BJ (cell line): Measurements from ENCODE around the gene RGS18. TPM values are rescaled to one million over a fixed set of nuclear protein-coding genes. Genes with fewer than 3 reads are reported as not detected.
"Not testable (repeated sequence)": the region's sequence is repeated elsewhere in the genome, so short reads cannot be mapped to it uniquely, and the experiment has no call there.

ENCODE experiments used
- CTCF ChIA-PET: fragments of 350-600 bp; formaldehyde crosslinking; extraction: SDS; loops from one replicate; lab custom pipeline; 2021; ENCODE audit warnings: antibody characterized with exemption, inconsistent platforms; lab: Yijun Ruan, JAX
- POLR2A ChIA-PET: fragments of 300-600 bp; sonication (Branson Sonifier 250); formaldehyde crosslinking; extraction: SDS; loops from one replicate; lab custom pipeline; 2021; ENCODE audit warnings: antibody characterized with exemption; lab: Charles Lee
- DNase-seq: peaks from one replicate; pipeline ENCODE4 v3.0.0-alpha.2; 2011; ENCODE audit warnings: low read depth
- H3K27me3 ChIP-seq: 2 replicates; pipeline ENCODE4 v1.6.0; 2011; ENCODE audit warnings: low read length; ENCODE audit not compliant: control insufficient read depth, insufficient read depth
- H3K36me3 ChIP-seq: 2 replicates; pipeline ENCODE4 v1.5.1; 2011; ENCODE audit warnings: low read length; ENCODE audit not compliant: control insufficient read depth, insufficient read depth
- H3K4me3 ChIP-seq: 2 replicates; pipeline ENCODE4 v1.5.1; 2011; ENCODE audit warnings: low read depth, mild to moderate bottlenecking, control low read depth, low read length
- polyA plus RNA-seq: library from polyadenylated mRNA; depleted of rRNA; stranded (reverse); fragments of >200 nt; gene quantifications from 2 replicates; pipeline ENCODE4 v1.2.3, GENCODE V29; 2011
- TF ChIP-seq, protein P1 (sequence below): IDR thresholded peaks from 2 replicates; pipeline ENCODE4 v1.5.1; 2011; ENCODE audit warnings: low read depth, mild to moderate bottlenecking, control low read depth, inconsistent platforms, low read length, moderate library complexity; ENCODE audit not compliant: insufficient read depth

Gene RGS18
- polyA plus RNA-seq, 1 experiment = not detected

DNA sequence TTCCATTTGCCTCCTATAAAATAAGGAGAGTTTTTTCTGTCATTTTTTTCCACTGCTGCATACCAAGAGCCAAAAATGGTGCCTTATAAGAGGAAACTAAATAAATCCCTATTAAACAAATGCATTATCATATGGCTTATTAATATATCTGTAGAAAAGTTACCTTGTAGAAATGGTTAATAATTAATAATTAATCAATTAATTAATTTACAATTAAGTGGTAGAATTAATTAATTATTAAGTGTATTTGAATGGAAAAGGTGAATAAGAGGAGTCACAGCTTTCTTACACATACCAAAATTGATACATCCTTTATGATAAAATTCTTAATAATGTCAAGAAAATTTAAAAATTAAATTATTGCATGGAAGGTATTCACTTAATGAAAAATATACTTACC is 35.6 kb upstream of the RGS18 start:
- Histone ChIP-seq H3K27me3 (no peaks in the 10 kb centered on the region), H3K4me3 (no peak overlapping the region), H3K36me3 (no peaks in the 10 kb centered on the region)
- POLR2A ChIA-PET = no interaction called here
- DNase-seq = no peak
- TF ChIP-seq, protein P1, sequence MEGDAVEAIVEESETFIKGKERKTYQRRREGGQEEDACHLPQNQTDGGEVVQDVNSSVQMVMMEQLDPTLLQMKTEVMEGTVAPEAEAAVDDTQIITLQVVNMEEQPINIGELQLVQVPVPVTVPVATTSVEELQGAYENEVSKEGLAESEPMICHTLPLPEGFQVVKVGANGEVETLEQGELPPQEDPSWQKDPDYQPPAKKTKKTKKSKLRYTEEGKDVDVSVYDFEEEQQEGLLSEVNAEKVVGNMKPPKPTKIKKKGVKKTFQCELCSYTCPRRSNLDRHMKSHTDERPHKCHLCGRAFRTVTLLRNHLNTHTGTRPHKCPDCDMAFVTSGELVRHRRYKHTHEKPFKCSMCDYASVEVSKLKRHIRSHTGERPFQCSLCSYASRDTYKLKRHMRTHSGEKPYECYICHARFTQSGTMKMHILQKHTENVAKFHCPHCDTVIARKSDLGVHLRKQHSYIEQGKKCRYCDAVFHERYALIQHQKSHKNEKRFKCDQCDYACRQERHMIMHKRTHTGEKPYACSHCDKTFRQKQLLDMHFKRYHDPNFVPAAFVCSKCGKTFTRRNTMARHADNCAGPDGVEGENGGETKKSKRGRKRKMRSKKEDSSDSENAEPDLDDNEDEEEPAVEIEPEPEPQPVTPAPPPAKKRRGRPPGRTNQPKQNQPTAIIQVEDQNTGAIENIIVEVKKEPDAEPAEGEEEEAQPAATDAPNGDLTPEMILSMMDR = no peak
- CTCF ChIA-PET = interaction anchor here (0.7 kb wide), 1 partner anchor 299 kb away, joined by 3 read pairs; no protein-coding TSS in a partner anchor

DNA sequence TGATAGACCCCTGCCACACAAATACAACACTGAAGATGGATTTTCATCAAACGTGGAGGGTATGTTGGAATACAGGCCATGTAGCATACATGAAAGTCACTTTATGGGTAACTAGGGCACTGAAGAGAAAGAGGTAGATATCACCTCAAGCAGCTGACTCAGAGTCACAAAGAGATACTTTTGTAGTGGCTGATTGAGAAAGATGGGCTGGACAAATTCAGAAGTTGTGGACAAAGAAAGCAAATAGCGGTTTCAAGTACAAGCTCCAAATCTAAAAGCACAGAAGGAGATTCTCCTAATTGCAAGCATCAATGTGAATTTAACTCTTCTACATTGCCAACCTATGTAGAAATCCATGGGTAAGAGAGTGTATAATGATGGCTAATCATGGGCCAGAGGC is 35.0 kb upstream of the RGS18 start:
- H3K36me3 ChIP-seq = no peaks in the 10 kb centered on the region
- TF ChIP-seq, protein P1 = no peak
- DNase-seq = no peak
- ChIA-PET POLR2A (no interaction called here), CTCF (interaction anchor here (0.7 kb wide), 1 partner anchor 298 kb away, joined by 3 read pairs; no protein-coding TSS in a partner anchor)
- no peak overlapping the region for H3K4me3 ChIP-seq
- no peaks in the 10 kb centered on the region for H3K27me3 ChIP-seq

DNA sequence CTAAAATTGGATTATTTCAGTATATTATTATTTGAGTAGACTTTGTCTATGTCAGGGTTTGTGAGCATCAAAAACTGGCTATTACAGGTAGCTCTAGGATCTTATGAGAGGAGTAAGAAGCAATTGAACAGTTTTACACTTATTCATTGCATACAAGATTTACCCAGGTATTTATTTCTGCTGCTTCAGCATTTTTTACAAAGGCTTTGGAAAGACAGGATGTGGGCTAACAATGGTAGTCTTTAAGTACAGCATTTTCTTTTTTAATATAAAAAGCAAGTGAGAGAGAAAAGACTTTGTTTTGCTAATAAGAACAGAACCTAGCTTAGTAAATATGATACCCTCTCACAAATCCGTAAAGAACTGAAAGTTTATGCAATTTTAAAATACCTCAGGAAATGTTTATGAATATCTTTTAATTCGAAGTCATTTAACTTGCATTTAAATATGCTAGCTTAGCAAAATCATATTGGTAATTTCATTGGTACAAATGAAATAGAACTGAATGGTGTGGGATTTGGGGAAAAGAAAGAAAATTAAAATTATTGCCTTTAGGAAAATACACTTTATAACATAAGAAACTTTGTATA is 32.1 kb upstream of the RGS18 start:
- no peak for DNase-seq
- H3K27me3 ChIP-seq = no peaks in the 10 kb centered on the region
- TF ChIP-seq, protein P1 = no peak
- ChIA-PET CTCF (no interaction called here), POLR2A (no interaction called here)
- no peak overlapping the region for H3K4me3 ChIP-seq
- H3K36me3 ChIP-seq = no peaks in the 10 kb centered on the region

DNA sequence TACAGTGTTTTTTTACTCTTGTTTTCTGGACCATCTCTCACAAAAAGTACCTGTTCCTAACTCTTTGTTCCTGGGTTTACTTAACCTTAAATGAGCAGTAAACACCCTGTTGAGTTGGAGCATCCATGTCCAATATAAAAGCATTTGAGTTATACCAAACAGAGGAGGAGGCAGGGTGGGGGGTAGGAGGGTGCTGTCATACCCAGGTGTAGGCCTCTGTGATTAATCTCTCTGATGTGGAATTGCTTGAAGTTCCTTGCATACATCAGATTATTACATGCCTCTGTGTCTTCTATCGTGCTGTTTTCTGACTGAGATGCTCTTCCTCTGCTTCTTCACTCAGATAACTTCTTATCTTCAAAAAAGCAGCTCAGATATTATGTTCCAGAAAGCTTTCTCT is 28.1 kb upstream of the RGS18 start:
- ChIA-PET CTCF (interaction anchor here (0.6 kb wide), 1 partner anchor 136 kb away, joined by 3 read pairs; no protein-coding TSS in a partner anchor), POLR2A (no interaction called here)
- Histone ChIP-seq H3K36me3 (no peaks in the 10 kb centered on the region), H3K4me3 (no peak overlapping the region), H3K27me3 (no peaks in the 10 kb centered on the region)
- DNase-seq = no peak
- TF ChIP-seq, protein P1 = no peak

DNA sequence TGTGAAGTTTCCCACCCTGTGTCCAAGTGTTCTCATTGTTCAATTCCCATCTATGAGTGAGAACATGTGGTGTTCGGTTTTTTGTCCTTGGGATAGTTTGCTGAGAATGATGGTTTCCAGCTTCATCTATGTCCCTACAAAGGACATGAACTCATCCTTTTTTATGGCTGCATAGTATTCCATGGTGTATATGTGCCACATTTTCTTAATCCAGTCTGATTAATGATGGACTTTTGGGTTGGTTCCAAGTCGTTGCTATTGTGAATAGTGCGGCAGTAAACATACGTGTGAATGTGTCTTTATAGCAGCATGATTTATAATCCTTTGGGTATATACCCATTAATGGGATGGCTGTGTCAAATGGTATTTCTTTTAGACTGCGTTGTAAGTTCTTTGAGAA is 27.4 kb upstream of the RGS18 start:
- POLR2A ChIA-PET, CTCF ChIA-PET: not testable (repeated sequence)

DNA sequence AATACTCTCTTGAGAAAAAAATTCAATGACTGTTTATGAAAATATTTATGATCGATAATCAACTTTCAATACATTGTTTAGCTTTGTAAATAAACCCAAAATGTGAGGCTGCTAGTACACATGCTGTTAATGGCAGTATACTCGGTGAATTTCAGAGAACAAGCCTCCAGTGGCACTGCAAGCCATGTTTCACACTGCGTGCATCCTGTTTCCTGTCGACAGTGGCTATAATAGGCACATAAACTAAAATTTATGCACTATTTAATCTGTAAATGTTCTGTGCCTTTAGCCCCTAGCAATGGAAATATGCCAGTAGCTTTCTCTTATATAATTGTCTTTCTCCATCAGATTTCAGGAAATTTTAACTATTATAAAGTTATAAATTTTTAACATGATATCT is 26.3 kb upstream of the RGS18 start:
- Histone ChIP-seq H3K4me3 (no peak overlapping the region), H3K27me3 (no peaks in the 10 kb centered on the region), H3K36me3 (no peaks in the 10 kb centered on the region)
- ChIA-PET CTCF (no interaction called here), POLR2A (no interaction called here)
- DNase-seq = no peak
- TF ChIP-seq, protein P1 = no peak

More for the DNA sequence above, 27.4 kb upstream of the RGS18 start:
- DNase-seq, H3K27me3 ChIP-seq, H3K36me3 ChIP-seq, H3K4me3 ChIP-seq: not testable (repeated sequence)
